H1 (cell line): ENCODE results near the gene KLHL2. TPM values are rescaled to one million over a fixed set of nuclear protein-coding genes. Genes with fewer than 3 reads are reported as not detected.

Experiments
- CBX5 ChIP-seq: fragments of 300-800, 300-1000 bp; sonication (generic); IDR thresholded peaks from 2 replicates; pipeline ENCODE4 v1.7.1; 2016; ENCODE audit warnings: antibody characterized with exemption, low read length, low read depth
- CBX8 ChIP-seq: fragments of 300-800, 300-1000 bp; sonication (generic); IDR thresholded peaks from 2 replicates; pipeline ENCODE4 v1.7.1; 2016; ENCODE audit warnings: low read depth, low read length, borderline replicate concordance
- EGR1 ChIP-seq: IDR thresholded peaks from 2 replicates; pipeline ENCODE4 v1.6.1; 2011; ENCODE audit warnings: low read depth, low read length, borderline replicate concordance
- KDM5A ChIP-seq: fragments of 200-600 bp; IDR thresholded peaks from 2 replicates; pipeline ENCODE4 v1.7.1; 2012; ENCODE audit warnings: mild to moderate bottlenecking, low read length, inconsistent platforms, mixed read lengths
- SP1 ChIP-seq: IDR thresholded peaks from 2 replicates; pipeline ENCODE4 v1.6.1; 2011; ENCODE audit warnings: low read depth, low read length
- SP4 ChIP-seq: IDR thresholded peaks from 2 replicates; pipeline ENCODE4 v1.6.1; 2012; ENCODE audit warnings: low read length, inconsistent platforms
- polyA plus RNA-seq, 7 experiments: library from polyadenylated mRNA; depleted of rRNA in 3 of 7; stranded (reverse) in 5 of 7; unstranded in 2 of 7; fragments of >200 nt in 5 of 7; fragments of 200-250 nt in 2 of 7; gene quantifications; 1 replicate in 5 of 7; 2 replicates in 1 of 7; 4 replicates in 1 of 7; pipeline versions ENCODE4 v1.2.1 to v1.2.3, GENCODE V29; 2011 to 2013; ENCODE audit warnings: missing spikeins in 2 of 7, mixed read lengths in 2 of 7
- total RNA-seq: library from RNA; stranded (reverse); fragmentation: NEBNext Ultra II Directional; extraction: Animal tissue kit (Norgen Biotek cat#: 25700); gene quantifications from 2 replicates; pipeline ENCODE4 v1.2.1, GENCODE V29; 2021
- TF ChIP-seq, protein P1 (sequence below): IDR thresholded peaks from 2 replicates; pipeline ENCODE4 v1.6.1; 2012; ENCODE audit warnings: low read length, inconsistent platforms

Gene KLHL2
- total and polyA plus RNA-seq, 2 of the 8 experiments (the other 6 are each of a cell fraction or from before 2014, with no cell fraction given): 5.2 to 12.0 TPM

DNA sequence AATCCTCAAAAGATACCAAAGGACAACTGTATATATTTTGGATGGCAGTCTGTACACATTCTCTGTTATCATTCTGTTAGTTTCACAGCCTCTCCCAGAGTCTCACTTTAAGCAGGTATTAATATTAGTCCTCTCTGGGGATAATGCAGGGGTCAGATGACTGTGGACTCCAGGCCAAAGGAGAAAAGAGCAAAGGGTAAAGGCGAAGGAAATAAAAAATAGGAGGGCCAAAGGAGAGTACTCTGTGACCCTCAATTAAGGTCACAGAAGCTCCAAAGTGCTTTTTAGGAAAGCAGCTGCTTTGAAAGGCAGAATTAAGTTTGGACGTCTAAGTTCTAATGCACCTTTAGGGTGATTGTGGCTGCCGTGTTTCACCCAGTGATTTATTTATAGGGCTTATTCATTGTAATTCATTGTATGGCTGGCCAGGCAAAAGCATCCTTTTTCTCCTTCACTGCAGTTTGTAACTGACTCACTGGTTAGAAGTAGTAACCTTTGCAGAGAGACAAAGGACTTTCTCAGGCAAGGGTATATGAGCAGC is 127.9 kb downstream of the KLHL2 start (continued):
- no peak for TF ChIP-seq EGR1
- no peak for TF ChIP-seq KDM5A
- TF ChIP-seq SP4: no peak
- no peak for TF ChIP-seq CBX5
- TF ChIP-seq, protein P1, sequence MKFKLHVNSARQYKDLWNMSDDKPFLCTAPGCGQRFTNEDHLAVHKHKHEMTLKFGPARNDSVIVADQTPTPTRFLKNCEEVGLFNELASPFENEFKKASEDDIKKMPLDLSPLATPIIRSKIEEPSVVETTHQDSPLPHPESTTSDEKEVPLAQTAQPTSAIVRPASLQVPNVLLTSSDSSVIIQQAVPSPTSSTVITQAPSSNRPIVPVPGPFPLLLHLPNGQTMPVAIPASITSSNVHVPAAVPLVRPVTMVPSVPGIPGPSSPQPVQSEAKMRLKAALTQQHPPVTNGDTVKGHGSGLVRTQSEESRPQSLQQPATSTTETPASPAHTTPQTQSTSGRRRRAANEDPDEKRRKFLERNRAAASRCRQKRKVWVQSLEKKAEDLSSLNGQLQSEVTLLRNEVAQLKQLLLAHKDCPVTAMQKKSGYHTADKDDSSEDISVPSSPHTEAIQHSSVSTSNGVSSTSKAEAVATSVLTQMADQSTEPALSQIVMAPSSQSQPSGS: no peak
- TF ChIP-seq SP1: no peak
- no peak for TF ChIP-seq CBX8
